Activated B cell treated with CpG ODN at 0.5 μM for 24 hours (primary cell): ENCODE results near the gene CCR6. TPM values are rescaled to one million over a fixed set of nuclear protein-coding genes. Genes with fewer than 3 reads are reported as not detected.

Experiments used
- ATAC-seq: fragments of 200-7000 bp; cut with Tn5 transposase; one replicate; pipeline ENCODE4 v1.10.0; 2021; ENCODE audit warnings: low read depth, mild to moderate bottlenecking, moderate library complexity
- CTCF ChIA-PET: fragments of 350-600 bp; sonication (Branson Sonifier 250); formaldehyde crosslinking; loops from one replicate; lab custom pipeline; 2021; ENCODE audit warnings: antibody characterized with exemption; lab: Charles Lee
- POLR2A ChIA-PET: fragments of 350-600 bp; sonication (Branson Sonifier 250); formaldehyde crosslinking; loops from one replicate; lab custom pipeline; 2021; ENCODE audit warnings: antibody characterized with exemption; lab: Charles Lee
- DNase-seq: peaks from one replicate; pipeline ENCODE4 v3.0.0; 2022
- H3K27ac Mint-ChIP-seq: one replicate; pipeline ENCODE4 v1.8.0; 2020; ENCODE audit warnings: mixed read lengths
- H3K27me3 Mint-ChIP-seq: one replicate; pipeline ENCODE4 v1.8.0; 2021; ENCODE audit warnings: mixed read lengths
- H3K36me3 Mint-ChIP-seq: one replicate; pipeline ENCODE4 v1.8.0; 2021; ENCODE audit warnings: low read depth, mixed read lengths
- H3K4me1 Mint-ChIP-seq: one replicate; pipeline ENCODE4 v1.8.0; 2021; ENCODE audit warnings: mixed read lengths
- H3K4me3 Mint-ChIP-seq: one replicate; pipeline ENCODE4 v1.8.0; 2020; ENCODE audit warnings: mild to moderate bottlenecking, mixed read lengths
- H3K9me3 Mint-ChIP-seq: one replicate; pipeline ENCODE4 v1.8.0; 2020; ENCODE audit warnings: mixed read lengths
- intact Hi-C: fragments of 100-400 bp; cut with micrococcal nuclease; formaldehyde crosslinking; loops from one replicate; pipeline ENCODE4 v1.15.1; 2024
- total RNA-seq: library from RNA; stranded (reverse); gene quantifications from 2 replicates; pipeline ENCODE4 v1.2.3, GENCODE V29; 2022
- TF ChIP-seq, protein P1 (sequence below): fragments of 200-600 bp; IDR thresholded peaks from one replicate; pipeline ENCODE4 v1.8.0; 2022; ENCODE audit warnings: antibody characterized with exemption, mild to moderate bottlenecking

The CCR6 gene
- total RNA-seq, 1 donor from 2014 or later: 28.9 TPM

DNA sequence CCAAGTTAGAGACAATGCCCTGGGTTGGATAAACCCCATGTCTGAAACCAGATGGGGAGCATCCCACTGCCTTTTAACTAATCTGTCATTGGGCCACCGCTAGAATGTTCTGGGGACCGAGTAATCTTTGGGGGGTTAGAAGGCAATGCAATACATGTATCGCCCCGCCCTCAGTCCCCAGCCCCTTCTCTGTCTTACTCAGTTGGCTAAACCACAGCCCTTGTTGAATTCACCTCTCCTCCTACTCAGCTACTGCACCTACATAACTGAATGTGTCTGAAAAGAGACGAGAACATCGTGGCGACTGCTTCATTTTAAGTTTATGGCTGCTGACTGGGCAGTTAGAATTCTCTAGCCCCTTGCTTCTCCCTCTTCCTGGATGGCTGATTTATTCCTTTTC is 15.1 kb upstream of the CCR6 start:
- Mint-ChIP-seq H3K27ac (peak overlapping the region; percentile 76), H3K36me3 (no peaks in the 10 kb centered on the region), H3K4me3 (no peak overlapping the region), H3K4me1 (peaks cover 96% of the 10 kb centered on the region), H3K27me3 (no peaks in the 10 kb centered on the region), H3K9me3 (no peaks in the 10 kb centered on the region)
- no peak for DNase-seq
- ATAC-seq: no peak
- intact Hi-C loops: no loop called here
- ChIA-PET CTCF (no interaction called here), POLR2A (interaction anchor here (2.6 to 7.9 kb wide), 3 partner anchors 9 to 16 kb away, joined by 16 to 88 read pairs (median 17); partner anchors contain the start of gene CCR6)
- TF ChIP-seq, protein P1, sequence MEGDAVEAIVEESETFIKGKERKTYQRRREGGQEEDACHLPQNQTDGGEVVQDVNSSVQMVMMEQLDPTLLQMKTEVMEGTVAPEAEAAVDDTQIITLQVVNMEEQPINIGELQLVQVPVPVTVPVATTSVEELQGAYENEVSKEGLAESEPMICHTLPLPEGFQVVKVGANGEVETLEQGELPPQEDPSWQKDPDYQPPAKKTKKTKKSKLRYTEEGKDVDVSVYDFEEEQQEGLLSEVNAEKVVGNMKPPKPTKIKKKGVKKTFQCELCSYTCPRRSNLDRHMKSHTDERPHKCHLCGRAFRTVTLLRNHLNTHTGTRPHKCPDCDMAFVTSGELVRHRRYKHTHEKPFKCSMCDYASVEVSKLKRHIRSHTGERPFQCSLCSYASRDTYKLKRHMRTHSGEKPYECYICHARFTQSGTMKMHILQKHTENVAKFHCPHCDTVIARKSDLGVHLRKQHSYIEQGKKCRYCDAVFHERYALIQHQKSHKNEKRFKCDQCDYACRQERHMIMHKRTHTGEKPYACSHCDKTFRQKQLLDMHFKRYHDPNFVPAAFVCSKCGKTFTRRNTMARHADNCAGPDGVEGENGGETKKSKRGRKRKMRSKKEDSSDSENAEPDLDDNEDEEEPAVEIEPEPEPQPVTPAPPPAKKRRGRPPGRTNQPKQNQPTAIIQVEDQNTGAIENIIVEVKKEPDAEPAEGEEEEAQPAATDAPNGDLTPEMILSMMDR: no peak

DNA sequence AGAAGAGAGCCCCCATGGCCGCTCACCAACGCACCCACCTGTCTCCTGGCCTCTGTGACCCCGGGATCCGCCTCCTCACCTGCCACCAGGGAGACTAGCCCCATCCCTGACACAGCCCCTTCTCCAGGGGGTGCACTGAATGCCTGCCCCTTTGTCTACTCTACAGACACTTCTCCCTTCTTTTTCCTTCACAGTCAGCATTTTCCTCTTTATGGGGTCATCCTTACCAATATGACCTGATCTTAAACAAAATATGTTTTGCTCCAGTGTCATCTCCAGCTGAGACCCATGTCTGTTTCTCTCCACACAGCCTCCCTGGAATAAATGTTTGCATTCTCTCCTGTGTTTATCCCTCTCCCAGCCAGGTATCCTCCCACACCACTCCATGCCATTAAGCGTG is 14.6 kb upstream of the CCR6 start:
- Mint-ChIP-seq H3K27ac (peak overlapping the region; percentile 76), H3K9me3 (no peaks in the 10 kb centered on the region), H3K4me3 (peak overlapping the region; percentile 24), H3K36me3 (no peaks in the 10 kb centered on the region), H3K27me3 (no peaks in the 10 kb centered on the region), H3K4me1 (peaks cover 96% of the 10 kb centered on the region)
- intact Hi-C loops: no loop called here
- TF ChIP-seq, protein P1: no peak
- ChIA-PET CTCF (no interaction called here), POLR2A (interaction anchor here (2.6 to 7.9 kb wide), 4 partner anchors 10 to 15 kb away, joined by 11 to 88 read pairs (median 16); partner anchors contain the start of gene CCR6)
- ATAC-seq: no peak
- no peak for DNase-seq

GRCh38 chr6:167109651-167110050 is 13.2 kb upstream of the CCR6 start:
- ATAC-seq: no peak
- intact Hi-C loops: loop anchor here (5.0 kb wide), 1 partner anchor 727 kb away; the partner anchor contains the start of gene MPC1
- H3K4me1 Mint-ChIP-seq: peaks cover 96% of the 10 kb centered on the region
- DNase-seq: no peak
- TF ChIP-seq, protein P1: no peak
- H3K4me3 Mint-ChIP-seq: no peak overlapping the region
- H3K9me3 Mint-ChIP-seq: no peaks in the 10 kb centered on the region
- CTCF ChIA-PET: interaction anchor here (1.0 to 1.5 kb wide), 2 partner anchors 14 to 32 kb away, joined by 3 to 5 read pairs; no protein-coding TSS in a partner anchor
- peak overlapping the region; percentile 94 for H3K27ac Mint-ChIP-seq
- no peaks in the 10 kb centered on the region for H3K27me3 Mint-ChIP-seq
- POLR2A ChIA-PET: interaction anchor here (0.9 to 7.9 kb wide), 6 partner anchors 9 to 21 kb away, joined by 3 to 88 read pairs (median 14); partner anchors contain the start of gene CCR6
- H3K36me3 Mint-ChIP-seq: no peaks in the 10 kb centered on the region

DNA sequence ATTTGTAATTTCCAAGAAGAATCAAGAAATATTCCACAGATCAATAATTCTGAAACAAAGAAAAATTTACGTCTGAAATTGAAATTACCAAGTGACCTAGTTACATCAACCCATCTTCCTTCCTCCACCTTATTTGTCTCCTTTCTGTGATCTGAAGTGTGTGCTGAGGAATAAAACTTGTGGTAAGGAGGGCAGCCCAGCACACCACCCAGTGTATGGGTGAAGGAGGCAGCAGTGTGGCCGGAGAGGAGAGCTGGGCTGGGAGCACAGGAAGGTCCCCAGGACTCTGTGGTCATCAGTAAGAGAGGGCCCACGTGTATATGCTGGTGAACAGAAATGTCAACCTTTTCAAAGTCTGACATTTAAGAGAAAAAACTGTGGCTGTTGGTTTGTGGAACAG is 11.3 kb upstream of the CCR6 start:
- POLR2A ChIA-PET: interaction anchor here (0.8 to 7.9 kb wide), 8 partner anchors 9 to 29 kb away, joined by 3 to 88 read pairs (median 4); partner anchors contain the start of gene CCR6
- TF ChIP-seq, protein P1: no peak
- CTCF ChIA-PET: interaction anchor here (1.2 kb wide), 1 partner anchor 16 kb away, joined by 3 read pairs; no protein-coding TSS in a partner anchor
- no peaks in the 10 kb centered on the region for H3K36me3 Mint-ChIP-seq
- H3K4me3 Mint-ChIP-seq: peak overlapping the region; percentile 84
- no peaks in the 10 kb centered on the region for H3K9me3 Mint-ChIP-seq
- intact Hi-C loops: loop anchor here (5.0 kb wide), 1 partner anchor 729 kb away; the partner anchor contains the start of gene MPC1
- no peaks in the 10 kb centered on the region for H3K27me3 Mint-ChIP-seq
- H3K27ac Mint-ChIP-seq: peak overlapping the region; percentile 94
- ATAC-seq (no peak), DNase-seq (no peak)
- peaks cover 97% of the 10 kb centered on the region for H3K4me1 Mint-ChIP-seq

DNA sequence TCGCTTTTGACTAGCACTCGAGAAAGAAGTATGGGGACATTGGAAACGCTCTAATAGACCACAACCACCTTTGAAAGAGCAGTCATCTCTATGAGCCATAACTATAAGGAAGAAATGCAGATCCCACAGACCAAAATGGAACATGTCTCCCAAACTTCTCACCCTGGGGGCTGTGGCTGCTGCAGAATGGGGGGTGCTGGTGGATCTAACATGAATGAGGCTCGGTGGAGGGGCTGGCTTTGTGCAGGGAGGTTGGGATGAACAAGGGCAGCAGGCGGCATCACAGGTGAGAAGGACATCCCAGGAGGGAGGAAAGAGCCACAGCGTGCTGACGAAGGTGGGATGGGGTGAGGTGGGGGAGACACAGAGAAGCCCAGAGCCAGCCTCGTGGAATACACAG is 10.5 kb upstream of the CCR6 start:
- H3K9me3 Mint-ChIP-seq: no peaks in the 10 kb centered on the region
- CTCF ChIA-PET: interaction anchor here (0.6 to 2.7 kb wide), 6 partner anchors 9 to 29 kb away, joined by 3 to 18 read pairs (median 10); no protein-coding TSS in a partner anchor
- intact Hi-C loops: loop anchor here (5.0 kb wide), 1 partner anchor 730 kb away; the partner anchor contains the start of gene MPC1
- no peaks in the 10 kb centered on the region for H3K36me3 Mint-ChIP-seq
- H3K27ac Mint-ChIP-seq: peak overlapping the region; percentile 94
- peak overlapping the region; percentile 84 for H3K4me3 Mint-ChIP-seq
- no peaks in the 10 kb centered on the region for H3K27me3 Mint-ChIP-seq
- peaks cover 95% of the 10 kb centered on the region for H3K4me1 Mint-ChIP-seq
- DNase-seq (peak; percentile 25), ATAC-seq (no peak)
- POLR2A ChIA-PET: interaction anchor here (0.6 to 19.6 kb wide), 16 partner anchors 8 to 156 kb away, joined by 4 to 688 read pairs (median 13); partner anchors contain the start of genes CCR6, CEP43 and RNASET2
- TF ChIP-seq, protein P1: no peak
